Measurements from ENCODE around the gene FBXO10. TPM values are rescaled to one million over a fixed set of nuclear protein-coding genes. Genes with fewer than 3 reads are reported as not detected.

FBXO10 gene
- total RNA-seq, 1 experiment from 2014 or later, result 5.3 TPM

DNA sequence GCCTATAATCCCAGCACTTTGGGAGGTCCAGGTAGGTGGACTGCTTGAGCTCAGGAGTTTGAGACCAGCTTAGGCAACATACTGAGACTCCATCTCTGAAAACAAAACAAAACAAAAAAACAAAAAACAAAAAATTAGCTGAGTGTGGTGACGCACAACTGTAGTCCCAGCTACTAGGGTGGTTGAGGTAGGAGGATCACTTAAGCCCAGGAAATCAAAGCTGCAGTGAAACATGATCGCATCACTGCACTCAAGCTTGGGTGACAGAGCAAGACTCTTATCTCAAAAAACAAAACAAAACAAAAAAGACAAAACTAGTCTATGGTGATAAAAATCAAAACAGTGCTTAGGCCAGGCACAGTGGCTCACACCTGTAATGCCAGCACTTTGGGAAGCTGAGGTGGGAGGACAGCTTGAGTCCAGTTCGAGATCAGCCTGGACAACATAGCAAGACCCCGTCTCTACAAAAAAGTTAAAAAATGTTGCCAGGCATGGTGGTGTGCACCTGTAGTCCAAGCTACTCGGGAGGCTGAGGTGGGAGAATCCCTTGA lies 28.8 kb downstream of the FBXO10 start:
- Histone ChIP-seq H3K27me3 (ENCODE audit: insufficient read depth, low read length) (no peaks in the 10 kb centered on the region), H2AFZ (ENCODE audit: low read depth, low read length, poor library complexity, severe bottlenecking) (no peak overlapping the region), H3K27ac (ENCODE audit: low read depth, low read length) (no peak overlapping the region), H3K4me1 (ENCODE audit: control insufficient read depth in 1 of 2, insufficient read depth in 2 of 2, low read length in 2 of 2) (0 out of 4 replicates have a peak, but pooled peaks cover 0 to 5% of the 10 kb centered on the region in 2 experiments), H3K9me3 (ENCODE audit: control insufficient read depth in 1 of 2, insufficient read depth in 1 of 2, low read depth in 1 of 2, low read length in 2 of 2) (no peaks in the 10 kb centered on the region), H3K4me3 (replicated peaks in 1 of 2; ENCODE audit: low read depth in 1 of 2, low read length in 2 of 2) (no peak overlapping the region), H3K79me2 (ENCODE audit: insufficient read depth, low read length) (no peaks in the 10 kb centered on the region), H3K36me3 (ENCODE audit: control insufficient read depth in 1 of 2, insufficient read depth in 2 of 2, low read length in 2 of 2) (no peaks in the 10 kb centered on the region), H3K4me2 (ENCODE audit: low read length) (no peak overlapping the region), H4K20me1 (ENCODE audit: insufficient read depth) (no peaks in the 10 kb centered on the region), H3K9ac (ENCODE audit: low read length) (no peak overlapping the region), H3K9me2 (ENCODE audit: insufficient read depth) (no peaks in the 10 kb centered on the region)
- TF ChIP-seq SP1 (IDR thresholded peaks at IDR 0.05; ENCODE audit: low read depth), result no peak
- intact Hi-C loops (cut with micrococcal nuclease), result no loop called here
- ChIA-PET RAD21 (ENCODE audit: low non-redundant PET in 1 of 2, low total read pairs in 2 of 2, uncharacterized antibody in 2 of 2, unreplicated experiment in 2 of 2) (no interaction called here), CTCF (no interaction called here), POLR2A (no interaction called here)
- BruUV-seq (replicated peaks), result no TSS peak
- DNase-seq (ENCODE audit: low read depth, low spot score) (no peak), ATAC-seq (no peak)

DNA sequence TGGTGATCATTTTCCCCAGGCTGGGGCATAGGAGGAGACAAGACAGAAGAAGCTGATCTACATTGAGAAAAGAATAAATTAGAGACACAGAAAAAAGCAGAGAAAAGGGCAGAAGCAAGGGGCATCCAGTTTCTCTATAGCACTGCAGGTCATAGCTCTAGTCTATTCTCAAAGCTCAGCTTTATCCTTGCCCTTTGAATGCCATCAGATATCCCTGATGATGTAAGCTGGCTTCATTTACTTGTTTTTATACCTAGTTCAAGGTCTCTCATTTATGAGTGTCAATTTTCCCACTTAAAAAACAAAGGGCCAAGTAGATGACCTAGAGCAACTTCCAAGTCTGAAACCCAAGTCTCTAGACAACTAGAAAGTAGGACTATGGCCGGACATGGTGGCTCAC lies 32.7 kb downstream of the FBXO10 start:
- TF ChIP-seq, protein P1, sequence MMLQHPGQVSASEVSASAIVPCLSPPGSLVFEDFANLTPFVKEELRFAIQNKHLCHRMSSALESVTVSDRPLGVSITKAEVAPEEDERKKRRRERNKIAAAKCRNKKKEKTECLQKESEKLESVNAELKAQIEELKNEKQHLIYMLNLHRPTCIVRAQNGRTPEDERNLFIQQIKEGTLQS (IDR thresholded peaks at IDR 0.05), result no peak
- TF ChIP-seq CEBPB (IDR thresholded peaks at IDR 0.05; ENCODE audit: low read depth), result no peak
- TF ChIP-seq RAD21 (IDR thresholded peaks at IDR 0.05; ENCODE audit: low read depth), result no peak
- TF ChIP-seq, protein P2, sequence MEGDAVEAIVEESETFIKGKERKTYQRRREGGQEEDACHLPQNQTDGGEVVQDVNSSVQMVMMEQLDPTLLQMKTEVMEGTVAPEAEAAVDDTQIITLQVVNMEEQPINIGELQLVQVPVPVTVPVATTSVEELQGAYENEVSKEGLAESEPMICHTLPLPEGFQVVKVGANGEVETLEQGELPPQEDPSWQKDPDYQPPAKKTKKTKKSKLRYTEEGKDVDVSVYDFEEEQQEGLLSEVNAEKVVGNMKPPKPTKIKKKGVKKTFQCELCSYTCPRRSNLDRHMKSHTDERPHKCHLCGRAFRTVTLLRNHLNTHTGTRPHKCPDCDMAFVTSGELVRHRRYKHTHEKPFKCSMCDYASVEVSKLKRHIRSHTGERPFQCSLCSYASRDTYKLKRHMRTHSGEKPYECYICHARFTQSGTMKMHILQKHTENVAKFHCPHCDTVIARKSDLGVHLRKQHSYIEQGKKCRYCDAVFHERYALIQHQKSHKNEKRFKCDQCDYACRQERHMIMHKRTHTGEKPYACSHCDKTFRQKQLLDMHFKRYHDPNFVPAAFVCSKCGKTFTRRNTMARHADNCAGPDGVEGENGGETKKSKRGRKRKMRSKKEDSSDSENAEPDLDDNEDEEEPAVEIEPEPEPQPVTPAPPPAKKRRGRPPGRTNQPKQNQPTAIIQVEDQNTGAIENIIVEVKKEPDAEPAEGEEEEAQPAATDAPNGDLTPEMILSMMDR (IDR thresholded peaks at IDR 0.05 in 2 of 3, conservative IDR thresholded peaks at IDR 0.05 in 1 of 3; ENCODE audit: borderline replicate concordance in 1 of 3, insufficient read depth in 1 of 3, low read depth in 2 of 3, low read length in 2 of 3), result no peak
- no peak for TF ChIP-seq FOSL1 (IDR thresholded peaks at IDR 0.05; ENCODE audit: low read depth)
- TF ChIP-seq EGR1 (IDR thresholded peaks at IDR 0.05; ENCODE audit: low read depth), result no peak
- TF ChIP-seq, protein P3, sequence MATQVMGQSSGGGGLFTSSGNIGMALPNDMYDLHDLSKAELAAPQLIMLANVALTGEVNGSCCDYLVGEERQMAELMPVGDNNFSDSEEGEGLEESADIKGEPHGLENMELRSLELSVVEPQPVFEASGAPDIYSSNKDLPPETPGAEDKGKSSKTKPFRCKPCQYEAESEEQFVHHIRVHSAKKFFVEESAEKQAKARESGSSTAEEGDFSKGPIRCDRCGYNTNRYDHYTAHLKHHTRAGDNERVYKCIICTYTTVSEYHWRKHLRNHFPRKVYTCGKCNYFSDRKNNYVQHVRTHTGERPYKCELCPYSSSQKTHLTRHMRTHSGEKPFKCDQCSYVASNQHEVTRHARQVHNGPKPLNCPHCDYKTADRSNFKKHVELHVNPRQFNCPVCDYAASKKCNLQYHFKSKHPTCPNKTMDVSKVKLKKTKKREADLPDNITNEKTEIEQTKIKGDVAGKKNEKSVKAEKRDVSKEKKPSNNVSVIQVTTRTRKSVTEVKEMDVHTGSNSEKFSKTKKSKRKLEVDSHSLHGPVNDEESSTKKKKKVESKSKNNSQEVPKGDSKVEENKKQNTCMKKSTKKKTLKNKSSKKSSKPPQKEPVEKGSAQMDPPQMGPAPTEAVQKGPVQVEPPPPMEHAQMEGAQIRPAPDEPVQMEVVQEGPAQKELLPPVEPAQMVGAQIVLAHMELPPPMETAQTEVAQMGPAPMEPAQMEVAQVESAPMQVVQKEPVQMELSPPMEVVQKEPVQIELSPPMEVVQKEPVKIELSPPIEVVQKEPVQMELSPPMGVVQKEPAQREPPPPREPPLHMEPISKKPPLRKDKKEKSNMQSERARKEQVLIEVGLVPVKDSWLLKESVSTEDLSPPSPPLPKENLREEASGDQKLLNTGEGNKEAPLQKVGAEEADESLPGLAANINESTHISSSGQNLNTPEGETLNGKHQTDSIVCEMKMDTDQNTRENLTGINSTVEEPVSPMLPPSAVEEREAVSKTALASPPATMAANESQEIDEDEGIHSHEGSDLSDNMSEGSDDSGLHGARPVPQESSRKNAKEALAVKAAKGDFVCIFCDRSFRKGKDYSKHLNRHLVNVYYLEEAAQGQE (IDR thresholded peaks at IDR 0.05; ENCODE audit: low read depth), result no peak
- no peak for TF ChIP-seq TCF7L2 (IDR thresholded peaks at IDR 0.05; ENCODE audit: borderline replicate concordance, extremely low read depth, insufficient read depth, insufficient read length)
- TF ChIP-seq POLR2AphosphoS5 (IDR thresholded peaks at IDR 0.05; ENCODE audit: low read depth, low read length), result no peak
- TF ChIP-seq ZFX (IDR thresholded peaks at IDR 0.05), result no peak
- no peak for TF ChIP-seq SIN3A (IDR thresholded peaks at IDR 0.05; ENCODE audit: low read depth)
- TF ChIP-seq ELF1 (IDR thresholded peaks at IDR 0.05; ENCODE audit: borderline replicate concordance, low read depth), result no peak
- TF ChIP-seq, protein P4, sequence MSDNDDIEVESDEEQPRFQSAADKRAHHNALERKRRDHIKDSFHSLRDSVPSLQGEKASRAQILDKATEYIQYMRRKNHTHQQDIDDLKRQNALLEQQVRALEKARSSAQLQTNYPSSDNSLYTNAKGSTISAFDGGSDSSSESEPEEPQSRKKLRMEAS (IDR thresholded peaks at IDR 0.05), result no peak
- no peak for TF ChIP-seq ZNF274 (IDR thresholded peaks at IDR 0.05; ENCODE audit: low read depth, low read length)
- no peak for TF ChIP-seq SP1 (IDR thresholded peaks at IDR 0.05; ENCODE audit: low read depth)
- TF ChIP-seq POLR2A (IDR thresholded peaks at IDR 0.05; ENCODE audit: borderline replicate concordance, extremely low read depth, insufficient read depth, insufficient read length), result no peak
- no peak overlapping the region for H3K4me3 ChIP-seq (replicated peaks in 1 of 2; ENCODE audit: low read depth in 1 of 2, low read length in 2 of 2)
- no peak overlapping the region for H2AFZ ChIP-seq (ENCODE audit: low read depth, low read length, poor library complexity, severe bottlenecking)
- 0 out of 4 replicates have a peak, but pooled peaks cover 0 to 5% of the 10 kb centered on the region in 2 experiments for H3K4me1 ChIP-seq (ENCODE audit: control insufficient read depth in 1 of 2, insufficient read depth in 2 of 2, low read length in 2 of 2)
- DNase-seq (ENCODE audit: low read depth, low spot score), result no peak
- no peaks in the 10 kb centered on the region for H3K9me2 ChIP-seq (ENCODE audit: insufficient read depth)
- ChIA-PET POLR2A (no interaction called here), CTCF (no interaction called here), RAD21 (ENCODE audit: low non-redundant PET in 1 of 2, low total read pairs in 2 of 2, uncharacterized antibody in 2 of 2, unreplicated experiment in 2 of 2) (no interaction called here)
- H3K9me3 ChIP-seq (ENCODE audit: control insufficient read depth in 1 of 2, insufficient read depth in 1 of 2, low read depth in 1 of 2, low read length in 2 of 2), result no peaks in the 10 kb centered on the region
- no peak overlapping the region for H3K4me2 ChIP-seq (ENCODE audit: low read length)
- H3K27me3 ChIP-seq (ENCODE audit: insufficient read depth, low read length), result no peaks in the 10 kb centered on the region
- no peaks in the 10 kb centered on the region for H3K36me3 ChIP-seq (ENCODE audit: control insufficient read depth in 1 of 2, insufficient read depth in 2 of 2, low read length in 2 of 2)
- H3K79me2 ChIP-seq (ENCODE audit: insufficient read depth, low read length), result no peaks in the 10 kb centered on the region
- BruUV-seq (replicated peaks), result no TSS peak
- no peaks in the 10 kb centered on the region for H4K20me1 ChIP-seq (ENCODE audit: insufficient read depth)
- intact Hi-C loops (cut with micrococcal nuclease), result no loop called here
- H3K27ac ChIP-seq (ENCODE audit: low read depth, low read length), result no peak overlapping the region
- no peak for ATAC-seq
- no peak overlapping the region for H3K9ac ChIP-seq (ENCODE audit: low read length)
